ENCODE measurements around the gene TRIM2.

TRIM2 gene

DNA sequence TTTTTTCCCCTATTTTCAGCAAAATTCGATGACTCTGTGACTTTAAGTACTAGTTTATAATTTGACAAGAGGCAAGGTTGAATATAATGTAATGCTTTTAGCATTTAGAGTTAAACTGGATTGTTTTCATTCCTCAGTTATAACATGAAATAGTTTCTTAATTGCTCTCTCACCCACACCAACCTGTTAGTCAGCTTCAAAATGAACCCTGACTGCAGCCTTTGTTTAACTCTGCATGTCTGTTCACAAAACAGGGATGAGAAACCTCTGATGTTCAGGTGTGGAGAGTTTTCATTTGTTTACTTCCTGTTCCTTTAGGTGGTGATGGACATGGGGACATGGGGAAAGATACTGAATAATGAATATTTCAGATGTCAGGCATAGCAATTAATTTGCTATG lies 90.4 kb downstream of the TRIM2 start:
- in situ Hi-C loops (cut with HindIII; ENCODE audit: low sequenced_read_pairs): no loop called here
- DNase-seq (ENCODE audit: low read depth, low spot score): no peak
- H3K4me3 ChIP-seq (ENCODE audit: low read depth, low read length): no peak overlapping the region
- TF ChIP-seq CTCF (IDR thresholded peaks at IDR 0.05; ENCODE audit: low read depth, low read length): no peak

GRCh38 chr4:153295131-153295755 lies 91.0 kb downstream of the TRIM2 start:
- no peak for TF ChIP-seq CTCF (IDR thresholded peaks at IDR 0.05; ENCODE audit: low read depth, low read length)
- H3K4me3 ChIP-seq (ENCODE audit: low read depth, low read length): no peak overlapping the region
- in situ Hi-C loops (cut with HindIII; ENCODE audit: low sequenced_read_pairs): no loop called here
- no peak for DNase-seq (ENCODE audit: low read depth, low spot score)

- in situ Hi-C loops (cut with HindIII; ENCODE audit: low sequenced_read_pairs): no loop called here
- no peak for TF ChIP-seq CTCF (IDR thresholded peaks at IDR 0.05; ENCODE audit: low read depth, low read length)
- H3K4me3 ChIP-seq (ENCODE audit: low read depth, low read length): no peak overlapping the region
- peak; percentile 62 for DNase-seq (ENCODE audit: low read depth, low spot score)
Observed at GRCh38 chr4:153296040-153296823, 92.0 kb downstream of the TRIM2 start.

DNA sequence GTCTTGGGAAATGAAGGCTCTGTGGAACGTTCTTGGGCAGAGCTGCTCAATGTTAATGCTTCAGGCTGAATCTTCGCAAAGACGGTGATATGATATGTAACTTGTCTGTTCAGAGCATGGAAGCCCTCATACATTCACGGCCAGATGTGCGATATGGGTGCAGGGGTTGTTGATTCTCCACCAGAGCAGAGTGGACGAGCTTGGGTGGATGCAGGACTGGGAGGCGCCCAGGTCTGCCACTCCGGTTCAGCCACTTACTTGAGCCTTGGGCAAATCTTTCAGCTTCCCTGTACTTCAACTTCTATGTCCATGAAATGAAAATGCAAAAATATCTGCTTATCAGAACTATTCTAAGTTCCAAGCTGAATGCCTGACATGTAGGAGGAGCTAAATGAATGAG lies 92.9 kb downstream of the TRIM2 start:
- in situ Hi-C loops (cut with HindIII; ENCODE audit: low sequenced_read_pairs): no loop called here
- TF ChIP-seq CTCF (IDR thresholded peaks at IDR 0.05; ENCODE audit: low read depth, low read length): no peak
- H3K4me3 ChIP-seq (ENCODE audit: low read depth, low read length): no peak overlapping the region
- DNase-seq (ENCODE audit: low read depth, low spot score): no peak

GRCh38 chr4:153310793-153311192 lies 106.5 kb downstream of the TRIM2 start:
- no peak for TF ChIP-seq CTCF (IDR thresholded peaks at IDR 0.05; ENCODE audit: low read depth, low read length)
- DNase-seq (ENCODE audit: low read depth, low spot score): no peak
- H3K4me3 ChIP-seq (ENCODE audit: low read depth, low read length): no peak overlapping the region
- in situ Hi-C loops (cut with HindIII; ENCODE audit: low sequenced_read_pairs): no loop called here

DNA sequence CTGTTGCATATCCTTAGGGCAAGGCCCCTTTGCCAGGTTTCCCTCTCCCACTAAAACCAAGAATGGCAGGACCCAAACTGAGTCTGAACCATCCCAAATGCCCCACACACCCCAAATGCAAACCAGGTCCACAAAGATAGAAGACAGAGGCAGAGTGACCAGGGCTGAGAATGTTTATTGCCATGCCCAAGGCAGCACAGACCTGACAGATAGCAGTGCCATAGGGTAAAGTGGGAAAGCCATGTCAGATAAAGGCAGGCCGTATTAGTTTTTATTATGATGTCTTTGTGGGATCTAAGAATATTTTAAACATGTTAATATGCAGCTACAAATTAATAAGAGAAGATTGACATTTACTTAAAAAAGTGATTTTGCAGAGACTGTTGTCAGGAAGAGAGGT lies 110.7 kb downstream of the TRIM2 start:
- no peak overlapping the region for H3K4me3 ChIP-seq (ENCODE audit: low read depth, low read length)
- no peak for DNase-seq (ENCODE audit: low read depth, low spot score)
- no peak for TF ChIP-seq CTCF (IDR thresholded peaks at IDR 0.05; ENCODE audit: low read depth, low read length)
- in situ Hi-C loops (cut with HindIII; ENCODE audit: low sequenced_read_pairs): no loop called here
